Prostate gland (tissue), 2 donors: ENCODE data around the gene FAM200A. TPM values are rescaled to one million over a fixed set of nuclear protein-coding genes. Genes with fewer than 3 reads are reported as not detected.
"Not testable (repeated sequence)": the region's sequence is repeated elsewhere in the genome, so short reads cannot be mapped to it uniquely, and the experiment has no call there.

ENCODE experiments used
- DNase-seq: peaks from one replicate; pipeline ENCODE4 v3.0.0-alpha.2; 2019; ENCODE audit warnings: low spot score
- H3K27ac ChIP-seq, 2 donors: fragments of 200-600 bp; sonication (generic); 2 replicates each; pipeline ENCODE4 v1.5.1; 2017 to 2019
- H3K27me3 ChIP-seq: fragments of 200-600 bp; sonication (generic); replicated peaks from 2 replicates; pipeline ENCODE4 v1.5.1; 2019; ENCODE audit not compliant: insufficient read depth
- H3K36me3 ChIP-seq, 2 donors: fragments of 200-600 bp; sonication (generic); 1 replicate in 1 of 2; 2 replicates in 1 of 2; pipeline versions ENCODE4 v1.5.1 to v1.8.1; 2017 to 2019
- H3K4me1 ChIP-seq: fragments of 200-600 bp; sonication (generic); replicated peaks from 2 replicates; pipeline ENCODE4 v1.5.1; 2019
- H3K4me3 ChIP-seq, 2 donors: fragments of 200-600 bp; sonication (generic); 2 replicates each; pipeline ENCODE4 v1.5.1; 2017 to 2019
- H3K9me3 ChIP-seq: fragments of 200-600 bp; sonication (generic); 2 replicates; pipeline ENCODE4 v1.5.1; 2017
- CTCF ChIP-seq, 4 experiments: fragments of 200-600 bp in 2 of 4; fragments of 450-650 bp in 2 of 4; sonication (generic) in 2 of 4; IDR thresholded peaks; 1 replicate in 3 of 4; 2 replicates in 1 of 4; pipeline ENCODE4 v1.5.1; 2016 to 2019; ENCODE audit warnings: antibody characterized with exemption in 4 of 4, mild to moderate bottlenecking in 2 of 4, moderate library complexity in 2 of 4
- POLR2A ChIP-seq: fragments of 450-650 bp; IDR thresholded peaks from one replicate; pipeline ENCODE4 v1.6.1; 2016; ENCODE audit warnings: antibody characterized with exemption, mild to moderate bottlenecking
- POLR2AphosphoS5 ChIP-seq: sonication (generic); formaldehyde crosslinking; IDR thresholded peaks from one replicate; pipeline ENCODE4 v1.6.1; 2017; ENCODE audit warnings: antibody characterized with exemption
- WGBS: methylation state at CpG from one replicate; pipeline ENCODE4 v1.1.5; 2018; 5-methylcytosine and 5-hydroxymethylcytosine counted together
- intact Hi-C: fragments of 100-400 bp; cut with DNase I; formaldehyde crosslinking; loops from one replicate; pipeline ENCODE4 v1.14.2; 2022
- total RNA-seq, 2 donors: library from RNA; depleted of rRNA; stranded (reverse); fragments of >200 nt; gene quantifications; one replicate each; pipeline ENCODE4 v1.1.0, GENCODE V29; 2016

The FAM200A gene
- total RNA-seq, 2 donors from 2014 or later = 5.5 to 11.2 TPM

GRCh38 chr7:99594948-99595745 is 43.2 kb upstream of the FAM200A start:
- TF ChIP-seq CTCF (IDR thresholded peaks at IDR 0.05) (no peak), POLR2A (no peak), POLR2AphosphoS5 (no peak)
- H3K27ac ChIP-seq = no peak overlapping the region
- H3K36me3 ChIP-seq = no peaks in the 10 kb centered on the region
- no peak for DNase-seq
- H3K4me3 ChIP-seq = no peak overlapping the region
- H3K9me3 ChIP-seq = no peaks in the 10 kb centered on the region
- 83% methylated on average over 7 of the region's 7 CpGs for WGBS
- H3K27me3 ChIP-seq = no peaks in the 10 kb centered on the region
- intact Hi-C loops = no loop called here
- H3K4me1 ChIP-seq = no peaks in the 10 kb centered on the region

GRCh38 chr7:99588868-99589267 is 37.0 kb upstream of the FAM200A start:
- DNase-seq = no peak
- H3K27me3 ChIP-seq = no peaks in the 10 kb centered on the region
- no peaks in the 10 kb centered on the region for H3K36me3 ChIP-seq
- H3K4me1 ChIP-seq = no peaks in the 10 kb centered on the region
- TF ChIP-seq POLR2A (no peak), CTCF (IDR thresholded peaks at IDR 0.05) (no peak), POLR2AphosphoS5 (no peak)
- H3K9me3 ChIP-seq = no peaks in the 10 kb centered on the region
- H3K4me3 ChIP-seq = no peak overlapping the region
- no peak overlapping the region for H3K27ac ChIP-seq
- intact Hi-C loops = no loop called here
- 74% methylated on average over 3 of the region's 3 CpGs for WGBS

- H3K9me3 ChIP-seq, intact Hi-C loops, H3K4me1 ChIP-seq, H3K27me3 ChIP-seq, DNase-seq, H3K36me3 ChIP-seq: not testable (repeated sequence)
- 59% methylated on average over 4 of the region's 4 CpGs for WGBS
- Histone ChIP-seq H3K27ac (peak overlapping the region; percentile 28 to 46), H3K4me3 (peak overlapping the region; percentile 37 to 47)
Measured at GRCh38 chr7:99580778-99581332, 28.9 kb upstream of the FAM200A start.

GRCh38 chr7:99579956-99580777 is 28.3 kb upstream of the FAM200A start:
- intact Hi-C loops = no loop called here
- Histone ChIP-seq H3K27me3 (no peaks in the 10 kb centered on the region), H3K9me3 (no peaks in the 10 kb centered on the region), H3K27ac (peak overlapping the region; percentile 28 to 46), H3K4me1 (no peaks in the 10 kb centered on the region), H3K36me3 (no peaks in the 10 kb centered on the region), H3K4me3 (peak overlapping the region; percentile 37 to 47)
- 2% methylated on average over 54 of the region's 54 CpGs for WGBS
- TF ChIP-seq POLR2A (no peak), CTCF (IDR thresholded peaks at IDR 0.05) (peak in 2 of 4 experiments; percentile 14 to 32)
- no peak for DNase-seq

GRCh38 chr7:99579281-99579955 is 27.5 kb upstream of the FAM200A start:
- Histone ChIP-seq H3K36me3 (no peaks in the 10 kb centered on the region), H3K27me3 (no peaks in the 10 kb centered on the region), H3K9me3 (no peaks in the 10 kb centered on the region), H3K4me3 (peak overlapping the region; percentile 37 to 47), H3K27ac (no peak overlapping the region), H3K4me1 (no peaks in the 10 kb centered on the region)
- TF ChIP-seq POLR2A (no peak), POLR2AphosphoS5 (no peak), CTCF (IDR thresholded peaks at IDR 0.05) (no peak)
- WGBS = 45% methylated on average over 10 of the region's 10 CpGs
- intact Hi-C loops = no loop called here
- DNase-seq = no peak
